Measurements from ENCODE around the gene OXLD1. TPM values are rescaled to one million over a fixed set of nuclear protein-coding genes. Genes with fewer than 3 reads are reported as not detected.
A peak's percentile ranks its signal among the peaks of the same experiment; 100 is the strongest.

Gene OXLD1
- total RNA-seq, 4 donors from 2014 or later: 24.5 to 40.5 (median 31.1) TPM

- H3K4me1 ChIP-seq: peaks cover 21 to 35% (median 30%) of the 10 kb centered on the region in 4 donors
- H3K27me3 ChIP-seq: no peaks in the 10 kb centered on the region
- TF ChIP-seq POLR2A (IDR thresholded peaks at IDR 0.05; ENCODE audit: low read depth): no peak
- TF ChIP-seq POLR2AphosphoS5 (IDR thresholded peaks at IDR 0.05): no peak
- TF ChIP-seq EP300 (IDR thresholded peaks at IDR 0.05): no peak
- H3K4me3 ChIP-seq: peak overlapping the region; percentile 90 to 100 (median 96)
- no peaks in the 10 kb centered on the region for H3K9me3 ChIP-seq
- H3K27ac ChIP-seq (replicated peaks in 1 of 4): no peak overlapping the region
- intact Hi-C loops (cut with DNase I): loop anchor here (2.0 kb wide), 1 partner anchor 31 kb away; the partner anchor contains the start of genes NPLOC4 and TSPAN10
- H3K36me3 ChIP-seq: peaks cover 13 to 65% (median 49%) of the 10 kb centered on the region in 4 donors
- DNase-seq (ENCODE audit: extremely low spot score): no peak
- WGBS: 85% methylated on average over 18 of the region's 18 CpGs
Measured at GRCh38 chr17:81667754-81668153, 1.3 kb upstream of the OXLD1 start.

DNA sequence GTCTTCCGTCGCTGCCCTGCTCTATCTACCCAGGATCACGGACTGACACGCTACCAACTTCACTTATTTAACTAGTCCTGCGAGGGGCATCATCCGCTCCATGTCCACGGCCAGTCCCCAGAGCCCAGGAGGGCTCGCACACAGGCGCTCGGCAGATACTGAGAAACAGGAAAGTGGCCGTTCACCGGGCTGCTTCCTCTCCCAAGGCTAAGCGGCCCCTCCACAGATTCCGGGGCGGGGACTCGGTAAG is 388 bp downstream of the OXLD1 start:
- TF ChIP-seq POLR2AphosphoS5 (IDR thresholded peaks at IDR 0.05) (no peak), CTCF (IDR thresholded peaks at IDR 0.05) (no peak), POLR2A (IDR thresholded peaks at IDR 0.05; ENCODE audit: low read depth) (no peak), EP300 (IDR thresholded peaks at IDR 0.05) (no peak)
- peak overlapping the region; percentile 79 to 93 (median 88) for H3K27ac ChIP-seq (replicated peaks in 1 of 4)
- peaks cover 21 to 35% (median 30%) of the 10 kb centered on the region in 4 donors for H3K4me1 ChIP-seq
- WGBS: 0% methylated on average over 13 of the region's 16 CpGs
- no peaks in the 10 kb centered on the region for H3K27me3 ChIP-seq
- no peaks in the 10 kb centered on the region for H3K9me3 ChIP-seq
- H3K36me3 ChIP-seq: peaks cover 0 to 48% (median 32%) of the 10 kb centered on the region in 4 donors
- H3K4me3 ChIP-seq: peak overlapping the region; percentile 90 to 100 (median 96)
- intact Hi-C loops (cut with DNase I): loop anchor here (2.0 kb wide), 1 partner anchor 29 kb away; the partner anchor contains the start of genes NPLOC4 and TSPAN10
- no peak for DNase-seq (ENCODE audit: extremely low spot score)

- 12% methylated on average over 8 of the region's 30 CpGs for WGBS
- Histone ChIP-seq H3K4me3 (peak overlapping the region; percentile 90 to 100 (median 96)), H3K27me3 (no peaks in the 10 kb centered on the region), H3K36me3 (peaks cover 0 to 42% (median 27%) of the 10 kb centered on the region in 4 donors), H3K27ac (replicated peaks in 1 of 4) (peak overlapping the region; percentile 79 to 93 (median 88)), H3K9me3 (no peaks in the 10 kb centered on the region), H3K4me1 (peaks cover 21 to 35% (median 30%) of the 10 kb centered on the region in 4 donors)
- intact Hi-C loops (cut with DNase I): loop anchor here (2.0 kb wide), 1 partner anchor 29 kb away; the partner anchor contains the start of genes NPLOC4 and TSPAN10
- TF ChIP-seq CTCF (IDR thresholded peaks at IDR 0.05) (no peak), EP300 (IDR thresholded peaks at IDR 0.05) (no peak), POLR2A (IDR thresholded peaks at IDR 0.05; ENCODE audit: low read depth) (no peak), POLR2AphosphoS5 (IDR thresholded peaks at IDR 0.05) (no peak)
- no peak for DNase-seq (ENCODE audit: extremely low spot score)
Measured at GRCh38 chr17:81665205-81666091, 957 bp downstream of the OXLD1 start.

GRCh38 chr17:81664051-81664470 is 2.3 kb downstream of the OXLD1 start:
- Histone ChIP-seq H3K27ac (replicated peaks in 1 of 4) (no peak overlapping the region), H3K27me3 (no peaks in the 10 kb centered on the region), H3K36me3 (peaks cover 0 to 28% (median 13%) of the 10 kb centered on the region in 4 donors), H3K9me3 (no peaks in the 10 kb centered on the region), H3K4me3 (no peak overlapping the region), H3K4me1 (peaks cover 21 to 35% (median 30%) of the 10 kb centered on the region in 4 donors)
- TF ChIP-seq POLR2A (IDR thresholded peaks at IDR 0.05; ENCODE audit: low read depth) (no peak), POLR2AphosphoS5 (IDR thresholded peaks at IDR 0.05) (no peak), CTCF (IDR thresholded peaks at IDR 0.05) (no peak)
- intact Hi-C loops (cut with DNase I): no loop called here
- no peak for DNase-seq (ENCODE audit: extremely low spot score)
- 84% methylated on average over 7 of the region's 7 CpGs for WGBS

DNA sequence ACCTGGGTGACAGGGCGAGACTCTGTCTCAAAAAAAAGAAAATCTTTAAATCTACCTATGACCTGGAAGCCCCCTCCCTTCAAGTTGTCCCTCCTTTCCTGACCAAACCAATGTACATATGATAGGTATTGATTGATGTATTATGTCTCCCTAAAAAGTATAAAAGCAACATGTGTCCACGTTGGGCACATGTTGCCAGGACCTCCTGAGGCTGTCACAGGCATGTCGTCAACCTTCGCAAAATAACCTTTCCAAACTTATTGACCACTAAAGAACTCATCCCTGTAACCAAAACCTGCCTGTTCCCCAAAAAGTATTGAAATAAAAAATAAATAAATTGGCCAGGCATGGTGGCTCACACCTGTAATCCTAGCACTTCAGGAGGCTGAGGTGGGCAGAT is 4.4 kb downstream of the OXLD1 start:
- Histone ChIP-seq H3K4me1 (peaks cover 10 to 15% (median 13%) of the 10 kb centered on the region in 4 donors), H3K27ac (replicated peaks in 1 of 4) (no peak overlapping the region), H3K36me3 (peaks cover 0 to 15% (median 5%) of the 10 kb centered on the region in 4 donors), H3K9me3 (no peaks in the 10 kb centered on the region), H3K4me3 (no peak overlapping the region), H3K27me3 (no peaks in the 10 kb centered on the region)
- TF ChIP-seq EP300 (IDR thresholded peaks at IDR 0.05) (no peak), POLR2A (IDR thresholded peaks at IDR 0.05; ENCODE audit: low read depth) (no peak), POLR2AphosphoS5 (IDR thresholded peaks at IDR 0.05) (no peak), CTCF (IDR thresholded peaks at IDR 0.05) (no peak)
- intact Hi-C loops (cut with DNase I): no loop called here
- DNase-seq (ENCODE audit: extremely low spot score): no peak
- 90% methylated on average over 4 of the region's 4 CpGs for WGBS
